K562 (cell line): ENCODE data around the gene MAP3K20. TPM values are rescaled to one million over a fixed set of nuclear protein-coding genes. Genes with fewer than 3 reads are reported as not detected.

Source experiments
- ATAC-seq: fragments of 200-7000 bp; cut with Tn5 transposase; 3 replicates; pipeline ENCODE4 v1.9.1; 2020; ENCODE audit warnings: moderate library complexity
- BruUV-seq: library from RNA; stranded (reverse); fragments of 400-500 nt; replicated peaks from 2 replicates; lab custom pipeline; 2021; lab: Mats Ljungman, UMichigan
- CTCF ChIA-PET: fragments of 300-600 bp; formaldehyde crosslinking; extraction: SDS; loops from one replicate; lab custom pipeline; 2021; ENCODE audit warnings: low intra/inter-chr PET ratio; lab: Yijun Ruan, JAX
- POLR2A ChIA-PET: fragments of 300-600, 350-650 bp; sonication (Branson Sonifier 250); formaldehyde crosslinking; extraction: SDS; loops from one replicate; lab custom pipeline; 2021; ENCODE audit warnings: antibody characterized with exemption, inconsistent platforms; lab: Yijun Ruan, JAX
- DNase-seq, 4 experiments: peaks; one replicate each; pipeline versions ENCODE4 v3.0.0 to v3.0.0-alpha.2; 2011 to 2018; ENCODE audit warnings: low spot score in 3 of 4, mixed read lengths in 3 of 4; ENCODE audit errors: extremely low read depth in 1 of 4
- FAIRE-seq: peaks from 2 replicates; lab custom pipeline; 2011; peaks lifted over from hg19 to GRCh38; lab: Jason Lieb, UNC
- H2AFZ ChIP-seq: 2 replicates; pipeline ENCODE4 v1.6.0; 2011; ENCODE audit warnings: low read depth, low read length, control low read depth, inconsistent platforms
- H3K27ac ChIP-seq: fragments of 200-600 bp; 3 replicates; pipeline ENCODE4 v1.8.0; 2011; ENCODE audit warnings: low read depth, mild to moderate bottlenecking, control low read depth, inconsistent platforms, low read length, moderate library complexity, mixed read lengths; ENCODE audit errors: extremely low read depth
- H3K27me3 ChIP-seq, 2 experiments: fragments of 300-600 bp in 1 of 2; 2 replicates in 1 of 2; 3 replicates in 1 of 2; pipeline versions ENCODE4 v1.6.0 to v1.8.0; 2011; ENCODE audit warnings: inconsistent platforms in 2 of 2, low read length in 2 of 2, mild to moderate bottlenecking in 1 of 2, mixed read lengths in 1 of 2, moderate library complexity in 1 of 2; ENCODE audit not compliant: control insufficient read depth in 2 of 2, insufficient read depth in 2 of 2
- H3K36me3 ChIP-seq: fragments of 300-600 bp; 3 replicates; pipeline ENCODE4 v1.8.0; 2011; ENCODE audit warnings: mild to moderate bottlenecking, low read length, inconsistent platforms; ENCODE audit not compliant: control insufficient read depth, insufficient read depth
- H3K4me1 ChIP-seq, 2 experiments: fragments of 200-600 bp in 1 of 2; replicated peaks in 1 of 2; 2 replicates in 1 of 2; 3 replicates in 1 of 2; pipeline versions ENCODE4 v1.5.1 to v1.8.0; 2011; ENCODE audit warnings: inconsistent platforms in 2 of 2, low read length in 2 of 2, mild to moderate bottlenecking in 1 of 2, mixed read lengths in 1 of 2, moderate library complexity in 1 of 2; ENCODE audit not compliant: control insufficient read depth in 2 of 2, insufficient read depth in 2 of 2
- H3K4me2 ChIP-seq: 2 replicates; pipeline ENCODE4 v1.6.1; 2011; ENCODE audit warnings: low read length, control low read depth, inconsistent platforms, mixed read lengths; ENCODE audit not compliant: insufficient read depth
- H3K4me3 ChIP-seq: fragments of 200-600 bp; sonication (generic), shearing (Covaris generic); 2 replicates; pipeline ENCODE4 v1.5.1; 2016; ENCODE audit warnings: control low read depth, inconsistent platforms
- H3K79me2 ChIP-seq: fragments of 200-600 bp; 3 replicates; pipeline ENCODE4 v1.8.0; 2011; ENCODE audit warnings: low read length, inconsistent platforms; ENCODE audit not compliant: control insufficient read depth, insufficient read depth
- H3K9ac ChIP-seq, 2 experiments: 2 replicates each; pipeline versions ENCODE4 v1.6.0 to v1.6.1; 2011; ENCODE audit warnings: low read depth in 2 of 2, low read length in 2 of 2, control low read depth in 1 of 2, inconsistent platforms in 1 of 2, mild to moderate bottlenecking in 1 of 2, mixed read lengths in 1 of 2; ENCODE audit not compliant: insufficient read depth in 1 of 2
- H3K9me1 ChIP-seq: one replicate; pipeline ENCODE4 v1.6.0; 2011; ENCODE audit warnings: inconsistent platforms, mild to moderate bottlenecking, low read length, moderate library complexity; ENCODE audit not compliant: control insufficient read depth, insufficient read depth
- H3K9me3 ChIP-seq: replicated peaks from 2 replicates; pipeline ENCODE4 v1.5.1; 2011; ENCODE audit warnings: low read depth, low read length, inconsistent platforms; ENCODE audit not compliant: control insufficient read depth, insufficient read depth
- H4K20me1 ChIP-seq: replicated peaks from 2 replicates; pipeline ENCODE4 v1.6.1; 2011; ENCODE audit warnings: low read length, inconsistent platforms, mixed read lengths; ENCODE audit not compliant: control insufficient read depth, insufficient read depth
- CHAMP1 ChIP-seq: fragments of 450-650 bp; IDR thresholded peaks from 2 replicates; pipeline ENCODE4 v1.6.1; 2016; ENCODE audit warnings: mild to moderate bottlenecking
- DACH1 ChIP-seq: fragments of 450-650 bp; IDR thresholded peaks from 2 replicates; pipeline ENCODE4 v1.6.1; 2018; ENCODE audit not compliant: partially characterized antibody
- DPF2 ChIP-seq: fragments of 450-650 bp; IDR thresholded peaks from 2 replicates; pipeline ENCODE4 v1.6.1; 2016
- E4F1 ChIP-seq: fragments of 250-450 bp; sonication (Bioruptor Pico); IDR thresholded peaks from 2 replicates; pipeline ENCODE4 v1.5.0; 2021; ENCODE audit warnings: mild to moderate bottlenecking, borderline replicate concordance
- MEIS2 ChIP-seq: fragments of 450-650 bp; IDR thresholded peaks from 2 replicates; pipeline ENCODE4 v1.6.1; 2014; ENCODE audit warnings: mild to moderate bottlenecking; ENCODE audit not compliant: partially characterized antibody
- MTA2 ChIP-seq: fragments of 450-650 bp; IDR thresholded peaks from 2 replicates; pipeline ENCODE4 v1.6.1; 2016; ENCODE audit warnings: low read depth
- TFE3 ChIP-seq: fragments of 450-650 bp; formaldehyde crosslinking; IDR thresholded peaks from 2 replicates; pipeline ENCODE4 v1.4.0; 2020; ENCODE audit warnings: mild to moderate bottlenecking, mixed read lengths
- TRIM24 ChIP-seq, 2 experiments: fragments of 450-650 bp; IDR thresholded peaks; 2 replicates each; pipeline ENCODE4 v1.6.1; 2016
- ZNF592 ChIP-seq: fragments of 450-650 bp; IDR thresholded peaks from 2 replicates; pipeline ENCODE4 v1.6.1; 2017; ENCODE audit warnings: antibody characterized with exemption, mild to moderate bottlenecking
- WGBS: fragments of 100-300 bp; shearing (Covaris generic); methylation state at CpG from one replicate; pipeline ENCODE4 v1.1.6; 2016; ENCODE audit warnings: low coverage, mixed read lengths; ENCODE audit not compliant: insufficient coverage; ENCODE audit errors: missing lambda C conversion rate; 5-methylcytosine and 5-hydroxymethylcytosine counted together
- in situ Hi-C: fragments of 300-500 bp; cut with MboI; formaldehyde crosslinking; loops from 4 replicates; pipeline ENCODE4 v1.15.0; 2018; ENCODE audit warnings: inconsistent platforms, mixed read lengths
- intact Hi-C: fragments of 100-400 bp; cut with micrococcal nuclease; formaldehyde crosslinking; loops from 2 replicates; pipeline ENCODE4 v1.14.2; 2022
- polyA plus RNA-seq, 8 experiments: library from polyadenylated mRNA; depleted of rRNA in 4 of 8; stranded (reverse) in 5 of 8; unstranded in 3 of 8; fragments of >200 nt; fragmentation: Nextera tagmentation in 2 of 8; fragmentation: Illumina TruSeq in 1 of 8; extraction: Ambion mirVana in 2 of 8; extraction: Trizol in 1 of 8; gene quantifications; 2 replicates each; pipeline versions ENCODE4 v1.2.1 to v1.2.3, GENCODE V29; 2011 to 2014; ENCODE audit warnings: inconsistent platforms in 1 of 8, missing spikeins in 1 of 8
- total RNA-seq, 7 experiments: library from RNA; depleted of rRNA in 6 of 7; stranded (reverse); fragments of >200 nt in 6 of 7; fragmentation: Illumina TruSeq in 2 of 7; extraction: Trizol in 2 of 7; gene quantifications; 2 replicates each; pipeline versions ENCODE4 v1.2.1 to v1.2.3, GENCODE V29; 2011 to 2021; ENCODE audit warnings: low replicate concordance in 1 of 7

The MAP3K20 gene
- total and polyA plus RNA-seq, 9 of the 15 experiments (the other 6 are each of a cell fraction or from before 2014, with no cell fraction given): 9.8 to 34.2 (median 27.3) TPM

- TF ChIP-seq ZNF592: no peak
- TF ChIP-seq, all 486 proteins: peak for 0
Observed at GRCh38 chr2:173290046-173290445, 214.4 kb downstream of the MAP3K20 start (continued).

GRCh38 chr2:173290518-173290917 is 214.9 kb downstream of the MAP3K20 start:
- Histone ChIP-seq H3K27me3 (no peaks in the 10 kb centered on the region), H3K36me3 (no peaks in the 10 kb centered on the region), H3K79me2 (no peaks in the 10 kb centered on the region), H4K20me1 (no peaks in the 10 kb centered on the region), H3K9me3 (peaks cover 22% of the 10 kb centered on the region), H3K9me1 (no peaks in the 10 kb centered on the region), H3K9ac (no peak overlapping the region), H3K4me3 (no peak overlapping the region), H3K4me1 (peaks cover 9 to 11% of the 10 kb centered on the region in 2 experiments; a peak in 4 of 5 replicates), H3K4me2 (no peak overlapping the region; the same call in 1 of the 2 replicates), H2AFZ (no peak overlapping the region), H3K27ac (no peak overlapping the region)
- WGBS: 39% methylated on average over 6 of the region's 6 CpGs
- FAIRE-seq (no peak), ATAC-seq (peak; percentile 30; the same call in 1 of the 3 replicates), DNase-seq (peak in 2 of 4 experiments; percentile 27 to 46)
- intact Hi-C loops: no loop called here
- in situ Hi-C loops: no loop called here
- POLR2A ChIA-PET: interaction anchor here (1.3 kb wide), 1 partner anchor 16 kb away, joined by 3 read pairs; no protein-coding TSS in a partner anchor
- CTCF ChIA-PET: interaction anchor here (0.7 kb wide), 1 partner anchor 72 kb away, joined by 3 read pairs; no protein-coding TSS in a partner anchor
- no TSS peak for BruUV-seq
- 0 out of 2 replicates have a peak, but pooled peaks have one; percentile 35 for TF ChIP-seq CHAMP1
- TF ChIP-seq TFE3 (CRISPR knock-in tag): peak; percentile 24; the same call in 1 of the 2 replicates
- no peak for TF ChIP-seq E4F1 (CRISPR knock-in tag)
- TF ChIP-seq DACH1: no peak
- peak; percentile 20; the same call in 1 of the 2 replicates for TF ChIP-seq DPF2
- TF ChIP-seq MTA2: no peak
- 0 out of 4 replicates have a peak, but pooled peaks of 1 of the 2 experiments have one; percentile 22 for TF ChIP-seq TRIM24 (IDR thresholded peaks at IDR 0.05)
- peak; percentile 97 for TF ChIP-seq MEIS2
